Gastrocnemius medialis (tissue), 4 donors: ENCODE data around the gene HINT2.

Experiments used
- POLR2A ChIP-seq, 2 donors: fragments of 450-650 bp; IDR thresholded peaks; one replicate each; pipeline ENCODE4 v1.6.1; 2017; ENCODE audit warnings: antibody characterized with exemption in 2 of 2, mild to moderate bottlenecking in 2 of 2, moderate library complexity in 2 of 2
- TF ChIP-seq, protein P1 (sequence below), 5 experiments: fragments of 450-650 bp in 3 of 5; fragments of 200-600 bp in 2 of 5; sonication (generic) in 2 of 5; IDR thresholded peaks in 4 of 5; conservative IDR thresholded peaks in 1 of 5; 1 replicate in 4 of 5; 2 replicates in 1 of 5; pipeline ENCODE4 v1.5.1; 2016 to 2019; ENCODE audit warnings: antibody characterized with exemption in 5 of 5, mild to moderate bottlenecking in 3 of 5, moderate library complexity in 3 of 5

- TF ChIP-seq, protein P1, sequence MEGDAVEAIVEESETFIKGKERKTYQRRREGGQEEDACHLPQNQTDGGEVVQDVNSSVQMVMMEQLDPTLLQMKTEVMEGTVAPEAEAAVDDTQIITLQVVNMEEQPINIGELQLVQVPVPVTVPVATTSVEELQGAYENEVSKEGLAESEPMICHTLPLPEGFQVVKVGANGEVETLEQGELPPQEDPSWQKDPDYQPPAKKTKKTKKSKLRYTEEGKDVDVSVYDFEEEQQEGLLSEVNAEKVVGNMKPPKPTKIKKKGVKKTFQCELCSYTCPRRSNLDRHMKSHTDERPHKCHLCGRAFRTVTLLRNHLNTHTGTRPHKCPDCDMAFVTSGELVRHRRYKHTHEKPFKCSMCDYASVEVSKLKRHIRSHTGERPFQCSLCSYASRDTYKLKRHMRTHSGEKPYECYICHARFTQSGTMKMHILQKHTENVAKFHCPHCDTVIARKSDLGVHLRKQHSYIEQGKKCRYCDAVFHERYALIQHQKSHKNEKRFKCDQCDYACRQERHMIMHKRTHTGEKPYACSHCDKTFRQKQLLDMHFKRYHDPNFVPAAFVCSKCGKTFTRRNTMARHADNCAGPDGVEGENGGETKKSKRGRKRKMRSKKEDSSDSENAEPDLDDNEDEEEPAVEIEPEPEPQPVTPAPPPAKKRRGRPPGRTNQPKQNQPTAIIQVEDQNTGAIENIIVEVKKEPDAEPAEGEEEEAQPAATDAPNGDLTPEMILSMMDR (IDR thresholded peaks at IDR 0.05 in 4 of 5, conservative IDR thresholded peaks at IDR 0.05 in 1 of 5), result no peak
- no peak for TF ChIP-seq POLR2A (IDR thresholded peaks at IDR 0.05)
Observed at GRCh38 chr9:35842020-35842745, 27.3 kb upstream of the HINT2 start.
